Nephron progenitor cell (in vitro differentiated cells): ENCODE measurements around the gene TP53BP1.

Source experiments
- DNase-seq: peaks from one replicate; pipeline ENCODE4 v3.0.0; 2021
- H3K27ac Mint-ChIP-seq: 2 replicates; pipeline ENCODE4 v1.8.0; 2021; ENCODE audit warnings: mild to moderate bottlenecking, moderate library complexity, mixed read lengths
- H3K27me3 Mint-ChIP-seq: 2 replicates; pipeline ENCODE4 v1.8.0; 2021; ENCODE audit warnings: mild to moderate bottlenecking, low read depth, mixed read lengths; ENCODE audit not compliant: poor library complexity
- H3K36me3 Mint-ChIP-seq: 2 replicates; pipeline ENCODE4 v1.8.0; 2021; ENCODE audit warnings: low read depth, mixed read lengths
- H3K4me1 Mint-ChIP-seq: 2 replicates; pipeline ENCODE4 v1.8.0; 2021; ENCODE audit warnings: mixed read lengths
- H3K4me3 Mint-ChIP-seq: 2 replicates; pipeline ENCODE4 v1.8.0; 2021; ENCODE audit warnings: mild to moderate bottlenecking, moderate library complexity, mixed read lengths
- H3K9me3 Mint-ChIP-seq: 2 replicates; pipeline ENCODE4 v1.8.0; 2021; ENCODE audit warnings: mild to moderate bottlenecking, moderate library complexity, mixed read lengths
- TF ChIP-seq, protein P1 (sequence below): fragments of 200-600 bp; sonication (generic); IDR thresholded peaks from 2 replicates; pipeline ENCODE4 v1.5.0; 2021; ENCODE audit warnings: antibody characterized with exemption

The TP53BP1 gene

DNA sequence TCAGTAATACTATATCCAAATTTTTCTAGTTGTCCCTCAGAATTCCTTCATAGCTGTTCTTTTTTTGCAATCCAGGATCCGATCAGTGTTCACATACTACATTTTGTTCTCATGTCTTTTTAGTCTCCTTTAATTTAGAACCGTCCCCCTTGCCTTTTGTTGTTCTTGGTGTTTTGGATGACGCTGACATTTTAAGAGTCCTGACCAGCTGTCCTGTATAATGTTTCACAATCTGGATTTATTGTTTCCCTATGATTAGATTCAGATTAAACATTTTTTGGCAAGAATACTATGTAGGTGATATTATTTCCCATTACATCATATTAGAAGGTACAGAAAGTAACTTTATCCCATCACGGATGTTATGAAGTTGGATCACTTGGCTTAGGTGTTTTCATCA lies 110.6 kb downstream of the TP53BP1 start:
- TF ChIP-seq, protein P1, sequence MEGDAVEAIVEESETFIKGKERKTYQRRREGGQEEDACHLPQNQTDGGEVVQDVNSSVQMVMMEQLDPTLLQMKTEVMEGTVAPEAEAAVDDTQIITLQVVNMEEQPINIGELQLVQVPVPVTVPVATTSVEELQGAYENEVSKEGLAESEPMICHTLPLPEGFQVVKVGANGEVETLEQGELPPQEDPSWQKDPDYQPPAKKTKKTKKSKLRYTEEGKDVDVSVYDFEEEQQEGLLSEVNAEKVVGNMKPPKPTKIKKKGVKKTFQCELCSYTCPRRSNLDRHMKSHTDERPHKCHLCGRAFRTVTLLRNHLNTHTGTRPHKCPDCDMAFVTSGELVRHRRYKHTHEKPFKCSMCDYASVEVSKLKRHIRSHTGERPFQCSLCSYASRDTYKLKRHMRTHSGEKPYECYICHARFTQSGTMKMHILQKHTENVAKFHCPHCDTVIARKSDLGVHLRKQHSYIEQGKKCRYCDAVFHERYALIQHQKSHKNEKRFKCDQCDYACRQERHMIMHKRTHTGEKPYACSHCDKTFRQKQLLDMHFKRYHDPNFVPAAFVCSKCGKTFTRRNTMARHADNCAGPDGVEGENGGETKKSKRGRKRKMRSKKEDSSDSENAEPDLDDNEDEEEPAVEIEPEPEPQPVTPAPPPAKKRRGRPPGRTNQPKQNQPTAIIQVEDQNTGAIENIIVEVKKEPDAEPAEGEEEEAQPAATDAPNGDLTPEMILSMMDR = no peak
- no peaks in the 10 kb centered on the region for H3K4me1 Mint-ChIP-seq
- H3K4me3 Mint-ChIP-seq = no peak overlapping the region
- no peak for DNase-seq
- no peak overlapping the region for H3K27ac Mint-ChIP-seq
- peaks cover 3% of the 10 kb centered on the region for H3K27me3 Mint-ChIP-seq
- H3K9me3 Mint-ChIP-seq = no peaks in the 10 kb centered on the region
- H3K36me3 Mint-ChIP-seq = peaks cover 77% of the 10 kb centered on the region

DNA sequence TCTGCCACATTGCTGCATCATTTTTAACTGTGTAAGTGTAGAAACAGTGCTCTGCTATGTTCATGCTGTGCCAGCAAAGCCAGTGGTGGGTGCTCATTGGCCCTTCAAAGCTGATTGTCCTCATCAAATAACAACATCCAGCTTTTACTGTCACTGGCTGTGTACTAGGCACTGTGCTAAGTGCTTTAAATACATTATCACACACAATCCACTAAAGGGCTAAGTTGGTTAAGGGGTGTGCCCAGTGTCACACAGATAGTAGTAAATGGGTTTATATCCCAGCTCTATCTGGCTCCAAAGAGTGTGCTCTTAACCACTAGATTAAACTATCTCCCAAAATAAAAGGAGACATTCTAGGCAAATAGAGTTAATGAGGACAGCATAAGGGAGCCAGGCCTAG lies 114.4 kb downstream of the TP53BP1 start:
- Mint-ChIP-seq H3K9me3 (no peaks in the 10 kb centered on the region), H3K4me1 (no peaks in the 10 kb centered on the region), H3K27ac (no peak overlapping the region), H3K36me3 (peaks cover 61% of the 10 kb centered on the region), H3K4me3 (no peak overlapping the region), H3K27me3 (no peaks in the 10 kb centered on the region)
- TF ChIP-seq, protein P1 = no peak
- DNase-seq = no peak

DNA sequence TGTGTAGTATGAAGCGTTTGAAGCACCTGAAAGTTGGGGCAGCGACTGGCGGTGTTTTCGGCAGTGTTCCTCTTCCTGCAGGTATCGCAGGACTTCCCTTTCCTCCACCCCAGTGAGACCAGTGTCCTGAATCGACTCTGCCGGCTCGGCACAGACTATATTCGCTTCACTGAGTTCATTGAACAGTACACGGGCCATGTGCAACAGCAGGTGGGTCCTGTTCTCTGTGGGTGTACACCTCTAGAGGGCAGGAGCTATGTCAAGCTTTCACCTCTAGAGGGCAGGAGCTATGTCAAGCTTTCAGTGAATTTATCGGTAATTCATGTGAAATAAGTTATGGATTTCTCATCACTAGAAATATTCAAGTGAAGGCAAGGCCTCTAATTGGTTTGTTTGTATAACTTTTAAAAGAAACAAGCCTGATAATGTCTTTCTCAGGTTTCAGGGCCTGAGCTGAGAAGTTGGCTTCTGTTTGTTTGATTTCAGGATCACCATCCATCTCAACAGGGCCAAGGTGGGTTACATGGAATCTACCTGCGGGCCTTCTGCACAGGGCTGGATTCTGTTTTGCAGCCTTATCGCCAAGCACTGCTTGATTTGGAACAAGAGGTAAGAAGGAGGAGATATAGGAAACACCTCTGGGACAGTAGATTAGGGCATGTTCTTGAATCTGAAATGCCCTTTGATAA lies 116.8 kb downstream of the TP53BP1 start:
- no peaks in the 10 kb centered on the region for H3K27me3 Mint-ChIP-seq
- H3K4me3 Mint-ChIP-seq = no peak overlapping the region
- H3K9me3 Mint-ChIP-seq = no peaks in the 10 kb centered on the region
- TF ChIP-seq, protein P1 = peak; percentile 70
- peaks cover 46% of the 10 kb centered on the region for H3K36me3 Mint-ChIP-seq
- H3K27ac Mint-ChIP-seq = no peak overlapping the region
- peak; percentile 23 for DNase-seq
- H3K4me1 Mint-ChIP-seq = peaks cover 17% of the 10 kb centered on the region

DNA sequence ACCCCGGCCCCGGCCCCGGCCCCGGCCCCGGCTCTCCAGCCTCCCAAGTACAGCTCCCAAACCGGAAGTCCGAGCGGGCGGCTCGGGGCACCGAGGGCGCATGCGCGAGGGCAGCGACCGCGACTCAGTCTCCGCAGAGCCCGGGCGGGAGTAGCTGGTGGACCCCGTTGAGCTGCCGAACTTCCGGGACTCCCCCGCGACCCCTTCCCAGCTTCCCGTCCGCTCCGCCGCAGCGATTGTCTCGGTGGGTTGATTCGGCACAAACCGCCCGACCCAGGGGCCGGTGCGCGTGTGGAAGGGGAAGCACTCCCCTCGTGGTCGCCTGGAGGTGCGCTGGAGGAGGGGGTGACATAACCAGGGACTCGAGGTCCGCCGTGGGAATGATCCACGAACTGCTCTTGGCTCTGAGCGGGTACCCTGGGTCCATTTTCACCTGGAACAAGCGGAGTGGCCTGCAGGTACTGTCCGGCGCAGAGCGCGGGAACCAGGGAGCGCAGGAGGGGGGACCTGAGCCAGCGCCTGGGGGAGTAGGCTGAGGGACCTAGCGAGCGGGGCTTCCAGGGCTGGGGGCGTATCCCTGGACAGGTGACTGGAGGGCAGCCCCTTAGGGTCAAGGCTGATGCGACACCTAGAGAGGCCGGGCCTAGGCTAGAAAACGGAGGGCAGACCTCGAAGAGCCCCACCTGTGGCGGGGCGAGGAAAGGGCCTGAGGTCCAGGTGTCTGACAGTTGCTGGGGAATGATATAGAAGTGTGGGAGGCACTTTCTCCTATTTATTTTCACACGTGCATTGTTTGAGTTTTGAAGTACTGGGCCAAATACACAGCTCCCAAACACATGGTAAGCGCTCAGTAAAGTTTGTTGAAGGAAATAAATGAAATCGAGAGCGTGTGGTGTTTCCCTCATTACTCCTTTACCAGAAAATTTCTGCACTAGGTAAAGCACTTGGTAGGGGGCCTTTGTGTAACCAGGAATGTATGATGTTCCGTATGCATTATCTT lies 121.7 kb downstream of the TP53BP1 start, which contains the start of the genes TUBGCP4 and ZSCAN29:
TUBGCP4 (plus strand) TSS at position 127 of the 1,000 bp plus-strand sequence; CDS start at position 381, 254 bp downstream.
ZSCAN29 (minus strand) TSS at position 69 of the 1,000 bp plus-strand sequence. CDS start 1,130 bp downstream, outside the sequence.
- DNase-seq = peak; percentile 91
- H3K9me3 Mint-ChIP-seq = peaks cover 41% of the 10 kb centered on the region
- H3K36me3 Mint-ChIP-seq = peaks cover 52% of the 10 kb centered on the region
- TF ChIP-seq, protein P1 = no peak
- peak within 1 kb of the TSS; percentile 95 for H3K4me3 Mint-ChIP-seq
- peaks cover 4% of the 10 kb centered on the region for H3K27me3 Mint-ChIP-seq
- peaks cover 48% of the 10 kb centered on the region for H3K4me1 Mint-ChIP-seq
- H3K27ac Mint-ChIP-seq = peak within 1 kb of the TSS; percentile 89

DNA sequence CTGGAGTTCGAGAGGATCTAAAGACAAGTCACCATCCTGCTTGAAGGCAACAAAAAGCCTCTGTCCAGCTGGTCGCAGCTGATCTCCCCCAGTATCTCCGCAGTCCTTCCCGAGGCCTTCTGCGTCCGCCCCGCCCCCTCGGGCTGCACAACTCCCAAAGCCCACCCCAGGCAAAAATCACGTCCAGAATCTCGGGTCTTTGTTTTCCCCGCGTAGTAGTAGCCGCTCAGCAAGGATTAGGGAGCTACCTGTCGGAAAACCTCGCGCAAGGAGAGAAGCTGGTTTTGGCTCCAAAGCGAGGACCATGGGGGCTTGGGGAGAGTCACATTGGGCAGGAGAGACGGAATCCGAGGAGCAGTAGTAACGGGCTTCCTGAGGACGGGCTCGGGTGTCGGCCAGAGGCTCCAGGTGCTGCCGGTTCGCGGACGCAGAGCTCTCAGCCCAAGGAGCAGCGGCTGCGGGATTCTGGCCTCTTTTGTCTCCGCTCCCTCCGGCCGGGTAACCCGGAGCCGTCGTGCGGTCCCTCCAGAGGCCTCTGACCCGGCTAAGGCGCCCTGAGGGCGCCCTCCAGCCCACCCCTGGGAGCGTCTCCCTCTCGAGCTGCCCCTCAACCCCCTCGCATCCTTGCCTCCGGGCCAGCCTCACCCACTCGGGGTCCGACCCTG lies 122.5 kb downstream of the TP53BP1 start:
- H3K4me3 Mint-ChIP-seq = peak overlapping the region; percentile 95
- peaks cover 49% of the 10 kb centered on the region for H3K9me3 Mint-ChIP-seq
- TF ChIP-seq, protein P1 = no peak
- H3K4me1 Mint-ChIP-seq = peaks cover 48% of the 10 kb centered on the region
- peak; percentile 57 for DNase-seq
- peaks cover 7% of the 10 kb centered on the region for H3K27me3 Mint-ChIP-seq
- peak overlapping the region; percentile 52 for H3K27ac Mint-ChIP-seq
- H3K36me3 Mint-ChIP-seq = peaks cover 58% of the 10 kb centered on the region
